GM19099 (cell line): Measurements from ENCODE around the gene CHRNB1.
A peak's percentile ranks its signal among the peaks of the same experiment; 100 is the strongest.

ENCODE experiments used
- POLR2A ChIP-seq: IDR thresholded peaks from 3 replicates; pipeline ENCODE4 v1.6.1; 2011; ENCODE audit warnings: low read depth; ENCODE audit not compliant: insufficient read length; ENCODE audit errors: extremely low read depth

CHRNB1 gene

GRCh38 chr17:7444682-7445618, at the start of gene CHRNB1:
CHRNB1 (plus strand) TSS chr17:7445061; CDS start chr17:7445128, 67 bp downstream.
- TF ChIP-seq POLR2A, result no peak

DNA sequence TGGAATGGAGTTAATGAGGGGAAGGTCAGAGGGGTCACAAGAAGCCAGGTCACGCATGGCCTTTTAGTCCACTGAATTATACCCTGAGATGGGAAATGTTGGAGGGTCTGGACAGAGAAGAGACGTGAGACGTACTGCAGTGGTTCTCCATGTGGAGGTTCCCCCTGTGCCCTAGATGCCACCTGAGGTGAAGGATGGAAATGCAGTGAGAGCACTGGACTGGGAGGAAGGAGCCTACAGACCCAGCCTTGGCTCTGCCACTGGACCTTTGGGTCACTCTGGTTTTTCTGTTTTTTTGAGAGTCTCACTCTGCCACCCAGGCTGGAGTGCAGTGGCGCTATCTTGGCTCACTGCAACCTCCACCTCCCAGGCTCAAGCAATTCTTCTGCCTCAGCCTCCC, 48.7 kb upstream of the CHRNB1 start:
- no peak for TF ChIP-seq POLR2A

GRCh38 chr17:7398612-7399011, 46.2 kb upstream of the CHRNB1 start:
- no peak for TF ChIP-seq POLR2A

DNA sequence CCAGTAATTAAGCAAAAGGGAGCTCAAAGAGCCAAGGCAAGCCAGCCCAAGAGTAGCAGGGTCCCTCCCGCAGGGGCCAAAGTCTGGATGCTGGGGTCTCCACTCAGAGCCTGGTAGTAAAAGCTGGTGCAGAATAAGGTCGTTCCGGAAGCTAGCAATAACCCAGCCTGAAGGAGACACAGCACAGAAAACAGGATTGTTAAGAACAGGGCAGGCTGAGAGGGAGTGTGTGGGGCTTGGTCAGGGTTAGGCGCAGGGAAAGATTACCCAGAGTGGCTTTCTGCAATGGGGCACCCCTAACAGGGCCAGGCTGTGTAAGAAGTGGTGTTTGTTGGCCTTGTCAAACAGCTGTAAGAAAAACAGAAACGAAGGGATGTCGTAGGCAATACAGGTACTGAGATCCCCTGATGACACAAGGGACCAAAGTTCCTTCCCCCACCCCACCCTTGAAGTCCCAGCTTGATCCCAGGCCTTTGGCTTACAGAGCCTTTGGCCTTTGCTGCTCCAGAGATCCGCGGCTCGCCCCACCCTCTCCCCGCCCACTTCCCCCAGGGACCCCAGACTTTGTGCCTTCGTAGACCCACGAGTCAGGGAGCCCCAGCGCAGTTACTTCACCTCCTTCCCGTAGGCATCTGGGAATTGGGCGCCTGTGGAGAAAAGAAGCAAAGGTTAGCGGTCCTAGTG, 41.7 kb upstream of the CHRNB1 start:
- no peak for TF ChIP-seq POLR2A

DNA sequence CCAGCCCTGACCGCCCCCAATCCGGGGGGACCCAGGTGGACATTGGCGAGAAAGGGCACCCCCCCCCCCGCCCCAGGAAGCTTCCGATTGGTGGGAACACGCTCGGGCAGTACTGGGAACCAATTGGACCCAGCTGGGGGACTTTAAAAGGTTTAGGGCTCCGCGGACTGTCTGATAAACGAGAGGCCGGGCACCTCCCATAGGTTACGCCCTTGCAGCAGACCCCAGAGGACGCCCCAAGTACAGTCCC, 41.2 kb upstream of the CHRNB1 start:
- no peak for TF ChIP-seq POLR2A

DNA sequence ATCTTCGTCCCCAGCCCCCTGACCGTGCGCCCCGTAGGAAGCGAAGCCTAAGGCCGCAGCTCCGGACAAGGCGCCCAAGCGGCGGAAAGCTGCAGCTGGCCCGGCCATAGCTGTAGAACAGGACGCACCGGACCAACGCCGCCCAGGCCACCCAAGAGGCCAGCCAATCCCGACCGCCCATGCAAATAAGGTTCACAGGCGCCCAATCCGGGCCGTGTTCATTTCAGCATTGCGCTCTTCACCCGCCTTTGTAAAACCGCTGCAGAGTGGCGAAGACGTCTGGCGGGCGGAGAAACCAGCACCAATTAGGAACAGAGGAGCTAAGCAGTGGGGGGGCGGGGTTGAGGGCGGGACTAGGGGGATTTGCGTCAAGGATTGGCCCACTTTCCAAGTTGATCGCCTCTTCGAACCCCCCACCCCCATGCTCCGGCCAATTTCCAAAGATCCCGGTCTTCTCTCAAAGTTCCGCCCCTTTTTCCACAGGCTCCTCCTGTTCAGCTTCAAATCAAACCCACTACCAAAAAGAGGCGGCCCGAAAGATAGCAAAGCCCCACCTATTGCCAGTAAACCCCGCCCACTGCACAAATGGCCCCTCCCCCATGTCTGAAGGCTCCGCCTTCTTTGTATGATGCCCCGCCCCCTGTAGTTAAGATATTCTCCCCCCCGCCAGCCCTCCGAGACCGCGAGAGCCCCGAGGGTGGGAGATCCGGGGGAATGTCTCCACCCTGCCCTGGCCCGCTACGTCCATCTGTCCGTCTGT, 40.7 kb upstream of the CHRNB1 start, which contains the start of gene TMEM256:
TSS of gene TMEM256 (minus strand) at position 121 of the 760 bp plus-strand sequence. CDS start at position 108, 13 bp downstream.
- peak; percentile 96 for TF ChIP-seq POLR2A

DNA sequence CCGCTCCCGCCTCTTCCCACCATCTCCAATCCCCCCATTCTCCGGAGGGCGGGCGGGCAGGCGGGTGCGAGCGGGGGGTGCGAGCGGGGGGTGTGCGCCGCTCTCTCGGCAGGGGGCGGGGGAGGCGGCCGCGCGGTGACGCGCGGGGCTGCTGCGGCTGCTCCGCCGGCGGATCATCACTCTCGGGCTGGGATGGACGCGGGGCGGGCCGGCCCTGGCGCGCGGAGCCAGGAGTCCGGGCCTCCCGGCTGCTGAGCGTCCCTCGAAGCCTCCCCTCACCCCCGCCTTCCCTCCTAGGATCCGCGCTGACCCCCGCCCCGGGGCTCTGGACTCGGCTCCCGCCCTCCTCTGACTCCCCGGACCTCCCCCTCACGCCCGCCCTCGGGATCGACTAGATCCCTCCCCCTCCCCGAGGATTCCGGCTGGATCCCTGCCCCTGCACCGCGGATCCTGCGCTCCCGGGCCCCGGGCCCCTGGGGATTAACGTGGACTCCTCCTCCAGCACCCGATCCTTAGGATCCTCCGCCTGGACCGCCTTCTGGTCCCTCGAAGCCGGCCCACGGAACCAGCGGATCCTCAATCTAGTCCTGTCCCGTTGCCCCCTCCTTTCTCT, 40.0 kb upstream of the CHRNB1 start:
- no peak for TF ChIP-seq POLR2A

GRCh38 chr17:7405350-7406234, 39.3 kb upstream of the CHRNB1 start:
- TF ChIP-seq POLR2A, result no peak

- no peak for TF ChIP-seq POLR2A
These were observed 38.5 kb upstream of the CHRNB1 start for GRCh38 chr17:7406235-7406825.

- no peak for TF ChIP-seq POLR2A
These were observed 37.8 kb upstream of the CHRNB1 start for GRCh38 chr17:7407082-7407481.

DNA sequence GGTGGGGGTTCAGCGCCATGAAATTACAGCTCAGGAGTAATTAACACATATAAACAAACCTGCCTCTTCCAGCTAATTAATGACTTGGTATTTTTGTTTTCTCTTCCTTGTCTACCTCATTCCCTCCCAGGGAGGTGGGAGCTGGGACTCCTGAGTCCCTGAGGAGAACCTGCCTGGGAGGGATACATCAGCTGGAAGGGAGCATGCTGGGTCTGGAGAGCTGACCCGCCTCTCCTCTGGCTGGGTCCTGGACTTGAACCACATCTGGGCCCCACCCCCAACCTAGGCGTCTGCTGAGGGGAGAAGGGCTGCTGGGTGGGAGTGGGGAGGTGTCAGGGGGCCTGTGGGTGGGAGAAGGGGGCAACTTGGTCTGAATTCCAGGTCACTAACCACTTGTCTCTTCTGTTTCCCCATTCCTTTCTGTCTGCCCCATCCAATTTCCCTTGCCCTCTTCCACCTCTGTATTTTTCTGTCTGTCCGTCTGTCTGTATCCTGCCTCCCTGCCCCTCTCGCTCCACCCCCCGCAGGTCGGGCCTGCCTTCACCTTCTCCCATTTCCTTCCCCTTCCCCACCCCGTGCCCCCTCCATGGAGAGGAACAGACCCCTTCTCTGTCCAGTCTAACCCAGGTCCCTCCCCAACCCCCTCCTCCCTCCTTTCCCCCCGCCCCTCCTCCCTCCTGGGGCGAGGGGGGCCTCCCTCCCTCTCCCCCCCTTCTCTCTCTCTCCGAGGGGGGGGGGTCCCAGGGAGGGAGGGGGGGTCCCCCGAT, 37.2 kb upstream of the CHRNB1 start, which contains the start of gene NLGN2:
TSS of gene NLGN2 (plus strand) at position 361 of the 767 bp plus-strand sequence. CDS start 411 bp downstream, outside the sequence.
- TF ChIP-seq POLR2A, result no peak

GRCh38 chr17:7408252-7408727, 36.6 kb upstream of the CHRNB1 start:
- TF ChIP-seq POLR2A, result no peak

- TF ChIP-seq POLR2A, result no peak
These were observed 36.0 kb upstream of the CHRNB1 start for GRCh38 chr17:7408863-7409262.
